PC-9 (cell line): ENCODE data around the gene CCNE1.

Experiments
- EZH2 ChIP-seq: fragments of 200-600 bp; sonication (generic); IDR thresholded peaks from 2 replicates; pipeline ENCODE4 v1.8.0; 2017; ENCODE audit warnings: antibody characterized with exemption, low read depth
- TF ChIP-seq, protein P1 (sequence below): fragments of 200-600 bp; sonication (generic); conservative IDR thresholded peaks from 2 replicates; pipeline ENCODE4 v1.6.1; 2017; ENCODE audit warnings: mixed run types, antibody characterized with exemption, mild to moderate bottlenecking, moderate library complexity

DNA sequence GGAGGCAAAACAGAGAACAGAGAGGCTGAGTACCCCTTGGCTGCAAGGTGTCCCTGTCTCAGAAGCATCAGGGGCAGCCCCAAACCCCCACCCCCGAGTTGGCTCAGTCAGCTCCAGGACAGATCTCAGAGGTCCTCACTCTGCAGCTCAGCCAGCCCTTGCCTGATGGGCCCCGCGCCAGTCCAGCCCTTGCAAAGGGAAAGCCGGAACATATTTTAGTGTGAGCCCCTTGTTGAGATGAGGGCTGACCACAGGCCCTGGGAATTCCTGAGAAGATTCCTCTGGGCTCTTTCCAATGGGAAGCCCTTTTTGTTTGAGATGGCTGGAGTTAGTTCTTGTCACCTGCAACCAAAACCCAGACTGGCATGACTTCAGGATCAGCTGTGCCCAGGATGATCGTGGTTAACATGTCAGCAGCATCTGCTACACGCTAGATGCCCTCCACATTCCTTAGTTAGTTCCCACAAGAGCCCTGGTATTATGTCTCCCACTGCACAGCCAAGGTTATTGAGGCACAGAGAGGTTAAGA lies 33.9 kb upstream of the CCNE1 start:
- TF ChIP-seq, protein P1, sequence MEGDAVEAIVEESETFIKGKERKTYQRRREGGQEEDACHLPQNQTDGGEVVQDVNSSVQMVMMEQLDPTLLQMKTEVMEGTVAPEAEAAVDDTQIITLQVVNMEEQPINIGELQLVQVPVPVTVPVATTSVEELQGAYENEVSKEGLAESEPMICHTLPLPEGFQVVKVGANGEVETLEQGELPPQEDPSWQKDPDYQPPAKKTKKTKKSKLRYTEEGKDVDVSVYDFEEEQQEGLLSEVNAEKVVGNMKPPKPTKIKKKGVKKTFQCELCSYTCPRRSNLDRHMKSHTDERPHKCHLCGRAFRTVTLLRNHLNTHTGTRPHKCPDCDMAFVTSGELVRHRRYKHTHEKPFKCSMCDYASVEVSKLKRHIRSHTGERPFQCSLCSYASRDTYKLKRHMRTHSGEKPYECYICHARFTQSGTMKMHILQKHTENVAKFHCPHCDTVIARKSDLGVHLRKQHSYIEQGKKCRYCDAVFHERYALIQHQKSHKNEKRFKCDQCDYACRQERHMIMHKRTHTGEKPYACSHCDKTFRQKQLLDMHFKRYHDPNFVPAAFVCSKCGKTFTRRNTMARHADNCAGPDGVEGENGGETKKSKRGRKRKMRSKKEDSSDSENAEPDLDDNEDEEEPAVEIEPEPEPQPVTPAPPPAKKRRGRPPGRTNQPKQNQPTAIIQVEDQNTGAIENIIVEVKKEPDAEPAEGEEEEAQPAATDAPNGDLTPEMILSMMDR, result no peak
- no peak for TF ChIP-seq EZH2
